Right lung (tissue), 10 donors: ENCODE results near the gene GUCY2F. TPM values are rescaled to one million over a fixed set of nuclear protein-coding genes. Genes with fewer than 3 reads are reported as not detected.

Experiments used
- DNase-seq, 2 donors: peaks; one replicate each; pipeline ENCODE4 v3.0.0-alpha.2; 2013
- long read RNA-seq, 8 donors: transcript quantifications; one replicate each; lab custom pipeline, GENCODE V29; 2026
- polyA plus RNA-seq, 5 donors: library from polyadenylated mRNA; unstranded; fragments of 120-200 nt; gene quantifications; one replicate each; pipeline versions ENCODE4 v1.2.1 to v1.2.3, GENCODE V29; 2013; ENCODE audit warnings: inconsistent platforms in 1 of 5, low replicate concordance in 1 of 5; ENCODE audit not compliant: insufficient read length in 5 of 5, insufficient read depth in 1 of 5

The GUCY2F gene
- polyA plus RNA-seq, result not detected
- long read RNA-seq, donor 1, result 0 reads
- long read RNA-seq, donor 2, result 0 reads
- long read RNA-seq, donor 3, result 0 reads
- long read RNA-seq, donor 4, result 0 reads
- long read RNA-seq, donor 5, result 0 reads
- long read RNA-seq, donor 6, result 0 reads
- long read RNA-seq, donor 7, result 0 reads
- long read RNA-seq, donor 8, result 0 reads

- no peak for DNase-seq
These were observed at the start of gene GUCY2F for GRCh38 chrX:109481986-109482385. Gene GUCY2F, minus strand, starts transcription at chrX:109482086. Its CDS starts 6,150 bp downstream, at chrX:109475936.

GRCh38 chrX:109519001-109519400, 37.1 kb upstream of the GUCY2F start:
- DNase-seq, result no peak

GRCh38 chrX:109511113-109511512, 29.2 kb upstream of the GUCY2F start:
- no peak for DNase-seq

GRCh38 chrX:109508915-109509314, 27.0 kb upstream of the GUCY2F start:
- no peak for DNase-seq

GRCh38 chrX:109501176-109501575, 19.3 kb upstream of the GUCY2F start:
- DNase-seq, result no peak

- DNase-seq, result no peak
These were observed 16.5 kb upstream of the GUCY2F start for GRCh38 chrX:109498434-109498833.

GRCh38 chrX:109489174-109489573, 7.3 kb upstream of the GUCY2F start:
- no peak for DNase-seq

- no peak for DNase-seq
These were observed 5.8 kb upstream of the GUCY2F start for GRCh38 chrX:109487640-109488039.

GRCh38 chrX:109485470-109486340, 3.8 kb upstream of the GUCY2F start:
- DNase-seq, result peak; percentile 57 to 71

- no peak for DNase-seq
These were observed 3.0 kb upstream of the GUCY2F start for GRCh38 chrX:109484886-109485285.

GRCh38 chrX:109475174-109475891, 6.6 kb downstream of the GUCY2F start:
- DNase-seq, result peak; percentile 26 to 30

- no peak for DNase-seq
These were observed 8.7 kb downstream of the GUCY2F start for GRCh38 chrX:109472939-109473735.

- no peak for DNase-seq
These were observed 17.7 kb downstream of the GUCY2F start for GRCh38 chrX:109464231-109464630.

GRCh38 chrX:109463784-109464183, 18.1 kb downstream of the GUCY2F start:
- no peak for DNase-seq

- no peak for DNase-seq
These were observed 33.5 kb downstream of the GUCY2F start for GRCh38 chrX:109448282-109448938.

- no peak for DNase-seq
These were observed 40.6 kb downstream of the GUCY2F start for GRCh38 chrX:109441266-109441665.

GRCh38 chrX:109440475-109440874, 41.4 kb downstream of the GUCY2F start:
- DNase-seq, result no peak

- no peak for DNase-seq
These were observed 72.7 kb downstream of the GUCY2F start for GRCh38 chrX:109409181-109409580.

- no peak for DNase-seq
These were observed 78.0 kb downstream of the GUCY2F start for GRCh38 chrX:109403922-109404321.

- DNase-seq, result no peak
These were observed 82.1 kb downstream of the GUCY2F start for GRCh38 chrX:109399831-109400230.

- no peak for DNase-seq
These were observed 83.1 kb downstream of the GUCY2F start for GRCh38 chrX:109398833-109399232.
